IPS-15b (cell line): ENCODE measurements around the gene CCDC27.

ENCODE experiments used
- H3K27me3 ChIP-seq: one replicate; pipeline ENCODE4 v1.6.1; 2013; ENCODE audit warnings: low read length; ENCODE audit not compliant: control insufficient read depth, insufficient read depth
- H3K36me3 ChIP-seq: one replicate; pipeline ENCODE4 v1.6.1; 2013; ENCODE audit warnings: low read length; ENCODE audit not compliant: control insufficient read depth, insufficient read depth
- H3K4me1 ChIP-seq: one replicate; pipeline ENCODE4 v1.6.1; 2013; ENCODE audit warnings: mild to moderate bottlenecking, low read length; ENCODE audit not compliant: control insufficient read depth, insufficient read depth
- H3K4me3 ChIP-seq: one replicate; pipeline ENCODE4 v1.5.1; 2013; ENCODE audit warnings: low read depth, low read length
- H3K9ac ChIP-seq: one replicate; pipeline ENCODE4 v1.6.1; 2013; ENCODE audit warnings: low read depth, mild to moderate bottlenecking, low read length
- H3K9me3 ChIP-seq: one replicate; pipeline ENCODE4 v1.6.1; 2013; ENCODE audit warnings: mild to moderate bottlenecking, low read length; ENCODE audit not compliant: control insufficient read depth, insufficient read depth

The CCDC27 gene

GRCh38 chr1:3777078-3777547, 24.9 kb downstream of the CCDC27 start:
- Histone ChIP-seq H3K27me3 (no peaks in the 10 kb centered on the region), H3K4me3 (no peak overlapping the region), H3K9me3 (no peaks in the 10 kb centered on the region), H3K4me1 (peaks cover 5% of the 10 kb centered on the region), H3K36me3 (peaks cover 35% of the 10 kb centered on the region), H3K9ac (no peak overlapping the region)

DNA sequence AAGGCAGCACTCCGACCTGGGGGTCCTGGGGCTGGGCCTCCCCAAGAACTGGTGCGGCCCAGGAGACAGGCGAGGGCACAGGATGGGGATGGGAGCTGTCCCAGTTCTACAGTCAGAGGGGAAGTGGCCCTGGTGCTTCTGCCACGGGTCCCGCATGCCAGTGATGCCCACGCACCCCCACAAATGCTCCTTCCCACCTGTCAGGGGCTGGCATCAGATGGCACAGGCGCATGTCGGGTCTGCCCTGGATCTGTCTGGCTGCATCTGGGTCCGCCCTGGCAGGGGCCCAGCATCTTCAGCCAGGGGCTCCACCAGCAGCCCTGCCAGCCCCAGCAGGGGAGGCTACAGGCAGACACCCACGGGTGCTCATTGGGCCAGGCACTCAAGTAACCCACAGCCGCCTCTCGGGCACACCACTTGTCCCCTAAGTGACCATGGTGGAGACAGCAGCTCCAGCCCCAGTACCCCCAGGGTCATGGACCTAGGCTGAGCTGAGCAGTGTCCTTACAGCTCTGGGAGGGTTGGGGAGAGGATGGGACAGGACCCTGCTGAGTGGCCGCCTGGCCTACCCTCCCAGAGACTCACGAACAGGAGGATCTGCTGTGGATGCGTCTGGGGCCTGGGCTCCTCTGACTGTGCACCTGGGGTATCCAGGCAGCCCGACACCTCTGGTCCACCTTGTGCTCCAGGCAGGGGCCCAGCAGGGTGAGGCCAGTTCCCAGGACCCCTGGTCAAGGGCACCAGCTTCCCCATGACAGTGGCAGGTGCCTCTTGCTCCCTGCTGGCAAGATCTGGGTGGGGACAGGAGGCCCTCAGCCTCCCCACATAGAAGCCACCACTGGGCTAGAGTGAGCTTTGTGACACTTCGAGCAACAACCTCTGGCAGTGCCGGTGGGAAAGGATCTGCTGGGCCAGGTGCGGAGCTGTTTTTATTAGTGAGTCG, 25.7 kb downstream of the CCDC27 start:
- H3K9ac ChIP-seq, result no peak overlapping the region
- peaks cover 40% of the 10 kb centered on the region for H3K36me3 ChIP-seq
- no peak overlapping the region for H3K4me3 ChIP-seq
- peaks cover 5% of the 10 kb centered on the region for H3K4me1 ChIP-seq
- H3K9me3 ChIP-seq, result no peaks in the 10 kb centered on the region
- no peaks in the 10 kb centered on the region for H3K27me3 ChIP-seq

DNA sequence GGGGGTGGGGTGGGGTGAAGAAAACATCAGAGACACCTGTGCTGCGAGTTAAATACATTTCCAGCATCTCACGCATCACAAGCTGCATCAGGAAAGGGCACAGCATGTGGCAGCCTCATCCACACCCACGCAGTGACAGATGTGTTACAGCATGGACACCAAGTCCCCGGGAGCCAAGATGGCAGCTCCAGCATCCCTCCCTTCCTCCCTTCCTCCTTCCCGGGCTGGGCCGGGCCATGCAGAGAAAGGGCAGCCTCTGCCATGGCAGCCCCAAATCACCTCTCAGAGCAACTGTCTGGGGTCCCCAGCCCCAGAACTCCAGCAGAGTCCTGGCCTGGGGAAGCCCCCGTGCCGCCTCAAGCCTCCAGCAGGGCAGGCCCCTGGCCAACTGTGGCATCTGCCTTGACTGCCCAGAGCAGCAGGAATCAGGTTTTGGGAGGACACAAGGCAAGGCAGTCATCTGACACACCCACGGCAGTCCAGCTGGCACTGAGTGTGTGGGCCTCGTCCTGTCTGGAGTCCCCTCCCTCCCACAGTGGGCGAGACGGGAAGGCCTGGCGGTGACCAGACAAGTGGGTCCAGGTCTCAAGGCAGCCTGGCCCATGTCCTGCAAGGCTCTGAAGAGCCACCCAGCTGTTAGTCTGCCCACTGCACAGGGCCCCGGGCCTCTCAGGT, 26.5 kb downstream of the CCDC27 start:
- Histone ChIP-seq H3K9ac (no peak overlapping the region), H3K36me3 (peaks cover 44% of the 10 kb centered on the region), H3K4me3 (no peak overlapping the region), H3K4me1 (peaks cover 2% of the 10 kb centered on the region), H3K9me3 (no peaks in the 10 kb centered on the region), H3K27me3 (no peaks in the 10 kb centered on the region)

DNA sequence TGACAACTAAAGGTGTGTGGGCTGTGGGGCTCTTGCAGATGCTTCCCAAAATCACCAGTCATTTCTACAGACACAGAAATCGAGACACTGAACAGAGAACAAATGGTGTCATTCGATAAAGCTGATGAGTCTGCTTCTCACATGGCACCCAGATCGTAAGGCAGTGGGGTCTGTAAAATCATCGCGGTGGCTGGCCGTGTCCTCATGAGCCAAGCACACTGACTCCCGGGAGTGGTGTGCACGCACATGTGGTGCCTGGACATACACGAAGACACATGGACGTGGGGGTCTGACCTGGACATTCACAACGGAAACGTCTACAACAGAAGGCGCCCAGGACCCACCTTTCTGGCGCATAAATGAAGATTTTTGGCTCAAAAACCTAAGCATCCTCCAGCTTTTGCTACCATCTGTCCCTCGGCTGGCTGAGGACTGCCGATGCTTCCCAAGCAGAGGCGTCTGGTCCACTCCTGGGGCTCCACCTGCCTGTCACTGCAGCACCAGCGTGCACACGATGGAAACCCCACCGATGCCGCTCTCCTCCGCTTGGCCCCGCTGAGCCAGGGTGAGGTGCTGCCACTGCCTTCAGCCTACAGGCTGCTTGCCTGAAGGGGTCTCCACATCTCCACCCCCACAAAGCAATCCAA, 27.1 kb downstream of the CCDC27 start:
- Histone ChIP-seq H3K9me3 (no peaks in the 10 kb centered on the region), H3K9ac (no peak overlapping the region), H3K36me3 (peaks cover 50% of the 10 kb centered on the region), H3K27me3 (no peaks in the 10 kb centered on the region), H3K4me3 (no peak overlapping the region), H3K4me1 (peaks cover 2% of the 10 kb centered on the region)

- peaks cover 56% of the 10 kb centered on the region for H3K36me3 ChIP-seq
- H3K4me3 ChIP-seq, result no peak overlapping the region
- H3K9me3 ChIP-seq, result no peaks in the 10 kb centered on the region
- no peaks in the 10 kb centered on the region for H3K27me3 ChIP-seq
- no peak overlapping the region for H3K9ac ChIP-seq
- peaks cover 2% of the 10 kb centered on the region for H3K4me1 ChIP-seq
Measured at GRCh38 chr1:3779912-3780416, 27.7 kb downstream of the CCDC27 start.

- Histone ChIP-seq H3K9ac (no peak overlapping the region), H3K4me3 (no peak overlapping the region), H3K36me3 (peaks cover 58% of the 10 kb centered on the region), H3K4me1 (no peaks in the 10 kb centered on the region), H3K27me3 (no peaks in the 10 kb centered on the region), H3K9me3 (no peaks in the 10 kb centered on the region)
Measured at GRCh38 chr1:3780901-3781300, 28.7 kb downstream of the CCDC27 start.

DNA sequence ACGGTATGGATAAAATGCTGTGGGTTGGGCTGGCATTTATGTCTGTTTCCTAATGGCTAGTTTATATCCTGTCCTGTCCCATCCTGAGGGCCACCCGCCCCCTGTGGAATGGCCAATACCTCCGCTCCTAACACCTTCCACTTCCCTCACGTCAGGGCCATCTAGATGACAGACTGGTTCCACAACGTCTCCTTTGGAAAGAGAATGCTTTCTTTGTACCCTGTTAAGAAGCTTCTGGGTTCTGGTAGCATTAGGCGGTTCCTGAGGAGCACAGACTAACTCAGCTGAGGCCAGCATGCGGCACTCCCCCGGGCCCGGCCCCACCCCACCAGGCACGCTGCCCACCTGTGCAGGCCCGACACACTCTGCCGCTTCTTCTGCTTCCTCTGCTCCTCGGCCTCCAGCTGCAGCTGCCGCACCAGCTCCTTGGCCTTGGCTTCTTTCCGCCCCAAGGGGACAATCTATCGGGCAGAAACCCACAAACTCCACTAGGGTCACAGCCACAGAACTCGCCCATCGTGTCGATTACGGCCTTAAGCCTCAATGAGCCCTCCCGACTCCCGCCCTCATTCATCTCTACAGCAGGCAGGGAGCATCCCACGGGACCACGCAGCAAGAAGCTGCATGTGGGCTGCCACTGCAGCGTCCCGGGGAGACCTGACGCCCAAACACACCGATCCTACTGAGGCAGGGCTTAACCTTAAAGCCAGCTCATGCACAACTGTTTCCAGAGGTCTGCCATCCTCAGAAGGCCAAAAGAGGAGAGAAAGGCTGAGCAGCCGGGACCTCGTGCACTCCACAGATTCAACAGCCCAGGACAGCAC, 31.6 kb downstream of the CCDC27 start:
- Histone ChIP-seq H3K27me3 (no peaks in the 10 kb centered on the region), H3K9ac (no peak overlapping the region), H3K9me3 (no peaks in the 10 kb centered on the region), H3K4me1 (no peaks in the 10 kb centered on the region), H3K36me3 (peaks cover 71% of the 10 kb centered on the region), H3K4me3 (no peak overlapping the region)

DNA sequence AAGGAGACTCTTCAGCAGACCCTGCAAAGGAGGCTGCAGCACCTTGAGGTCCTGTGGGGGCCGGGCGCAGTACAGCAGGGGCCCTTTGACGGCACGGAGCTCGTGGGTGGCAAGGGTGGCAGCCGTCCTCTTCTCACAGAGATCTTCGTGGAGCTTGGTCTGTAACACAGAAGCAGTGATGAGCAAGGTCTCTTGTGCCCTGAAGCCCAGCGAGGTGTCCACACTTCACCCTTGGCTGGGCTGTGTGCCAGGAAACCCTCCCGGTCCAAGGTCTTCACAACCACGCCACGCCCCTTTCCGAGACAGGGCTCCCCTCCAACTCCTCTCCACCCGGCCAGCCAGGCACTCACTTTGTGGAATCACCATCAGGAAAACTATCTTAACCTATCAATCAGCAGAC, 32.8 kb downstream of the CCDC27 start:
- Histone ChIP-seq H3K36me3 (peaks cover 62% of the 10 kb centered on the region), H3K4me1 (peaks cover 3% of the 10 kb centered on the region), H3K9me3 (no peaks in the 10 kb centered on the region), H3K4me3 (no peak overlapping the region), H3K27me3 (no peaks in the 10 kb centered on the region), H3K9ac (no peak overlapping the region)

- H3K4me1 ChIP-seq, result peaks cover 3% of the 10 kb centered on the region
- no peak overlapping the region for H3K9ac ChIP-seq
- H3K9me3 ChIP-seq, result no peaks in the 10 kb centered on the region
- peaks cover 57% of the 10 kb centered on the region for H3K36me3 ChIP-seq
- no peak overlapping the region for H3K4me3 ChIP-seq
- H3K27me3 ChIP-seq, result no peaks in the 10 kb centered on the region
Measured at GRCh38 chr1:3785456-3786157, 33.4 kb downstream of the CCDC27 start.

DNA sequence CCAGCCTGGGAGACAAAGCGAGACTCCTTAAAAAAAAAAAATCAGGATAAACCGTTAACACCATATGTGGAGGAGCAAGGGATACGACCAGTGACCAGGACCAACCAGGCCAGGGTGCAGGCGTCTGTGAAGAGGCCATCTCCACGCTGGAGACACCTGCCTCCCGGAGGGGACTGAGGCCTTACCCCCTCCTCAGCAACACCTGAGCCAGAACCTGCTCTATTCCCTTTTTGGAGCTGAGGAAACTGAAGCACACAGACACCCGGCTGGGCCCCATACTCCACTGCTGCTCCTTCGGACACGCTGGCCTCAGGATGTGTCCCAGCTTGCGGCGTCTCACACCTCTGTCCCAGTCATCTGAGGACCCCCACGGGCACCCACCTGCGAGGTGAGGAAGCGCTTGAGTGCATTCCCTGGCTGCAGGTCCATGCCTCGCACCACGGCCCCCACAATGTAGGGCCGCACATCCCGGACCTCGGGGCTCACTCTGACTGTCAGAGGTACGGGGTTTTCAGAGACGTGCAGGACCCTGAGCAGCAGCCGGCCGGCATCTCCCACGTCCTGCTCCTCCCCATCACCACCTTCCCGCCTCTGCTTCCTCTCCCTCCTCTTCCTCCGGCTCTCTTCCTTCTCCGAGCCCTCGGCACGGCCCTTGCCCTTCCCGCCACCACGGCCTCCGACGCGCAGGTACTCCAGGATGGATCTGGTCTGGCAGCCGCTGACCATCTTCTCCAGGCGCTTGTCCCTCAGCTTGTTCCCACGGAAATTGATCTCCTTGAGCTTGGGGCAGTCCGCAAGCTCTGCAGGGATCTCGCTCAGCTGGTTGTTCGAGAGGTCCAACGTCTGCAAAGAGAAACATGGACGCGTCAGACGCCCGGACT, 34.5 kb downstream of the CCDC27 start:
- H3K9ac ChIP-seq, result no peak overlapping the region

More for the DNA sequence above, 34.5 kb downstream of the CCDC27 start:
- H3K4me1 ChIP-seq, result peaks cover 3% of the 10 kb centered on the region
- peaks cover 50% of the 10 kb centered on the region for H3K36me3 ChIP-seq
- H3K27me3 ChIP-seq, result no peaks in the 10 kb centered on the region
- no peak overlapping the region for H3K4me3 ChIP-seq
- H3K9me3 ChIP-seq, result no peaks in the 10 kb centered on the region
